GM11168 (cell line): Measurements from ENCODE around the gene EIF3J.
"Not testable (repeated sequence)": the region's sequence is repeated elsewhere in the genome, so short reads cannot be mapped to it uniquely, and the experiment has no call there.

Experiments used
- in situ Hi-C: fragments of 300-500 bp; cut with MboI; formaldehyde crosslinking; loops from one replicate; pipeline ENCODE4 v1.12.0; 2022; ENCODE audit warnings: low sequenced_read_pairs; ENCODE audit not compliant: unreplicated experiment

The EIF3J gene

GRCh38 chr15:44541282-44541958, 4.5 kb downstream of the EIF3J start:
- in situ Hi-C loops: no loop called here

GRCh38 chr15:44542596-44542995, 5.6 kb downstream of the EIF3J start:
- in situ Hi-C loops: no loop called here

- in situ Hi-C loops: not testable (repeated sequence)
Measured at GRCh38 chr15:44544745-44545144, 7.8 kb downstream of the EIF3J start.

- in situ Hi-C loops: no loop called here
Measured at GRCh38 chr15:44545913-44546802, 9.2 kb downstream of the EIF3J start.

GRCh38 chr15:44549152-44549551, 12.2 kb downstream of the EIF3J start:
- in situ Hi-C loops: not testable (repeated sequence)

GRCh38 chr15:44550256-44550655, 13.3 kb downstream of the EIF3J start:
- in situ Hi-C loops: no loop called here

- in situ Hi-C loops: no loop called here
Measured at GRCh38 chr15:44550734-44551133, 13.8 kb downstream of the EIF3J start.

- in situ Hi-C loops: no loop called here
Measured at GRCh38 chr15:44554934-44555723, 18.2 kb downstream of the EIF3J start.

- in situ Hi-C loops: not testable (repeated sequence)
Measured at GRCh38 chr15:44560926-44561325, 24.0 kb downstream of the EIF3J start.

- in situ Hi-C loops: no loop called here
Measured at GRCh38 chr15:44565387-44566154, 28.6 kb downstream of the EIF3J start.

- in situ Hi-C loops: no loop called here
Measured at GRCh38 chr15:44566155-44566540, 29.2 kb downstream of the EIF3J start.

GRCh38 chr15:44568338-44568737, 31.4 kb downstream of the EIF3J start:
- in situ Hi-C loops: no loop called here

- in situ Hi-C loops: no loop called here
Measured at GRCh38 chr15:44569316-44569715, 32.4 kb downstream of the EIF3J start.

- in situ Hi-C loops: no loop called here
Measured at GRCh38 chr15:44570361-44570760, 33.4 kb downstream of the EIF3J start.

GRCh38 chr15:44573386-44573785, 36.4 kb downstream of the EIF3J start:
- in situ Hi-C loops: no loop called here

- in situ Hi-C loops: no loop called here
Measured at GRCh38 chr15:44574734-44575133, 37.8 kb downstream of the EIF3J start.

- in situ Hi-C loops: loop anchor here (5.0 kb wide), 1 partner anchor 157 kb away; the partner anchor contains the start of gene TRIM69
Measured at GRCh38 chr15:44580105-44580504, 43.2 kb downstream of the EIF3J start.

- in situ Hi-C loops: loop anchor here (5.0 kb wide), 1 partner anchor 153 kb away; the partner anchor contains the start of gene TRIM69
Measured at GRCh38 chr15:44584162-44584749, 47.3 kb downstream of the EIF3J start.

GRCh38 chr15:44585633-44586032, 48.7 kb downstream of the EIF3J start:
- in situ Hi-C loops: no loop called here
